DND-41 (cell line): ENCODE data around the gene FDXR.

Experiments used
- ATAC-seq: fragments of 200-7000 bp; cut with Tn5 transposase; 3 replicates; pipeline ENCODE4 v1.9.1; 2021; ENCODE audit warnings: low read depth; ENCODE audit not compliant: insufficient read depth
- DNase-seq: peaks from one replicate; pipeline ENCODE4 v3.0.0-alpha.2; 2020
- H2AFZ ChIP-seq: 2 replicates; pipeline ENCODE4 v1.6.0; 2012; ENCODE audit warnings: low read depth, low read length
- H3K27ac ChIP-seq: 2 replicates; pipeline ENCODE4 v1.5.1; 2012; ENCODE audit warnings: low read length, inconsistent platforms
- H3K27me3 ChIP-seq: fragments of 200-600 bp; sonication (generic); 2 replicates; pipeline ENCODE4 v1.6.0; 2012; ENCODE audit warnings: low read length, mild to moderate bottlenecking, inconsistent platforms; ENCODE audit not compliant: insufficient read depth, poor library complexity
- H3K36me3 ChIP-seq: 2 replicates; pipeline ENCODE4 v1.5.1; 2012; ENCODE audit warnings: low read length, inconsistent platforms; ENCODE audit not compliant: insufficient read depth
- H3K4me1 ChIP-seq: 2 replicates; pipeline ENCODE4 v1.5.1; 2012; ENCODE audit warnings: mild to moderate bottlenecking, low read length; ENCODE audit not compliant: insufficient read depth
- H3K4me2 ChIP-seq: 2 replicates; pipeline ENCODE4 v1.6.0; 2012; ENCODE audit warnings: mild to moderate bottlenecking, moderate library complexity, low read length, inconsistent platforms; ENCODE audit not compliant: insufficient read depth
- H3K4me3 ChIP-seq, 2 experiments: fragments of 200-600 bp in 1 of 2; shearing (Covaris generic) in 1 of 2; 2 replicates each; pipeline ENCODE4 v1.5.1; 2012 to 2016; ENCODE audit warnings: inconsistent platforms in 2 of 2, low read length in 2 of 2, mild to moderate bottlenecking in 2 of 2, low read depth in 1 of 2, moderate library complexity in 1 of 2
- H3K79me2 ChIP-seq: 2 replicates; pipeline ENCODE4 v1.6.0; 2012; ENCODE audit warnings: low read length, inconsistent platforms; ENCODE audit not compliant: insufficient read depth
- H3K9ac ChIP-seq: 2 replicates; pipeline ENCODE4 v1.6.0; 2012; ENCODE audit warnings: low read depth, mild to moderate bottlenecking, inconsistent platforms, low read length, moderate library complexity
- H3K9me3 ChIP-seq: 2 replicates; pipeline ENCODE4 v1.5.1; 2012; ENCODE audit warnings: low read length, moderate library complexity, mild to moderate bottlenecking, inconsistent platforms; ENCODE audit not compliant: insufficient read depth, severe bottlenecking
- H4K20me1 ChIP-seq: 2 replicates; pipeline ENCODE4 v1.6.0; 2012; ENCODE audit warnings: low read length; ENCODE audit not compliant: insufficient read depth
- EZH2 ChIP-seq: IDR thresholded peaks from 3 replicates; pipeline ENCODE4 v1.6.1; 2012; ENCODE audit warnings: borderline replicate concordance, low read depth, mild to moderate bottlenecking, moderate library complexity, low read length, inconsistent platforms; ENCODE audit not compliant: severe bottlenecking
- TF ChIP-seq, protein P1 (sequence below): IDR thresholded peaks from 2 replicates; pipeline ENCODE4 v1.5.1; 2012; ENCODE audit warnings: borderline replicate concordance, low read length, moderate library complexity, mild to moderate bottlenecking; ENCODE audit not compliant: poor library complexity, severe bottlenecking; ENCODE audit errors: extremely low read depth

FDXR gene

DNA sequence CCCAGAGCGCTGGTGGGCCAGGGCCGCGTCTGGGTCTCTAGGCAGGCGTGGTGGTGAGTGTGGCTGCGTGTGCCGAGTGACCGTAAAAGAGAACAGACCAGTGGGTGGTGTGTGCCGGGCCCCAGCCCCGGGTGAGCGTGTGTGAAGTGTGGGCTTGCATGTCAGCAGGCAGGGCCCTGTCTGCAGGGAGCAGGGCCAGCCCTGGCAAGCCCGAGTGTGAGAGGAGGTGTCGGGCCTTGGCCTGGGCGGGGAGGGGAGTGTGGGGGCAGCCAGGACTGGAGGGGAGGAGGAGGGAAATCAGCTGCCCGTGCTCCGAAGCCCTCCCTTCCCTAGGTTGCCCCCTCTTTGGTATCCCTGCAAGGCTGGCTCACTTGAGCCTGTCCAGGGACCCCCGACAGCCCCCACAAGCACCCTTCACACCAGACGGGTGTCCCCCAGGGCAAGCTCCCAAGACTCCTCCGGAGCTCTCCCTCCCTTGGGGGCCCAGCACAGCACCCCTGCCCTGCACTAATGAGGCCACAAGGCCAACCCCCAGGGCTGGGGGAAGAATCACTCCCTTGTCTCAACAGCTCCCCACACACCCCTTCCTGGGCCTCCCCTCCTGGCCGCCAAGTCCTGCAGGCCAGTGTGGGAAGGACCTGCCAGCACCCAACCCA is 48.4 kb upstream of the FDXR start:
- Histone ChIP-seq H3K4me2 (no peak overlapping the region), H3K4me1 (no peaks in the 10 kb centered on the region), H3K27ac (no peak overlapping the region), H3K36me3 (no peaks in the 10 kb centered on the region), H3K9ac (no peak overlapping the region), H3K9me3 (no peaks in the 10 kb centered on the region), H3K27me3 (peaks cover 12% of the 10 kb centered on the region), H3K4me3 (no peak overlapping the region), H4K20me1 (no peaks in the 10 kb centered on the region; the same call in 1 of the 2 replicates), H3K79me2 (no peaks in the 10 kb centered on the region), H2AFZ (no peak overlapping the region)
- no peak for DNase-seq
- no peak for ATAC-seq
- no peak for TF ChIP-seq EZH2

DNA sequence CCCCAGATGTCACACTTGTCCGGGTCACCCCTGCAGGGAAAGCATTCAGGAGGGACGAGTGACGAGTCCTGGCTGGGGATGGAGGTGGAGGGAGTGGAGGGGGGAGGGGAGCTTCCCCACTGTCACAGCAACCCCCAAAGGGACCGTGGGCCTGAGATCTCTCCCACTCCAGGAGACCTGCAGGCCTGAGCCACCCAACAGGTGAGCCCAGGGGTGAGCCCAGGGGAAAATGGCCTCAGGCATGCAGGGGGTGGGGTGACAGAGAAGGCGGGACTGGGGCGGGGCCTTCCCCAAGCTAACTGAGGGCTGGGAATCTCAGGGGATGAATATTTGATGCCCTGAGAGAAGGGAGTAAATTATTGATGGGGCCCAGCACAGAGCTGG is 47.8 kb upstream of the FDXR start:
- no peaks in the 10 kb centered on the region; the same call in 1 of the 2 replicates for H4K20me1 ChIP-seq
- H3K4me2 ChIP-seq = no peak overlapping the region
- no peaks in the 10 kb centered on the region for H3K4me1 ChIP-seq
- H3K79me2 ChIP-seq = no peaks in the 10 kb centered on the region
- DNase-seq (no peak), ATAC-seq (no peak)
- H3K27ac ChIP-seq = no peak overlapping the region
- H3K27me3 ChIP-seq = peaks cover 12% of the 10 kb centered on the region
- H3K9ac ChIP-seq = no peak overlapping the region
- no peak for TF ChIP-seq EZH2
- TF ChIP-seq, protein P1, sequence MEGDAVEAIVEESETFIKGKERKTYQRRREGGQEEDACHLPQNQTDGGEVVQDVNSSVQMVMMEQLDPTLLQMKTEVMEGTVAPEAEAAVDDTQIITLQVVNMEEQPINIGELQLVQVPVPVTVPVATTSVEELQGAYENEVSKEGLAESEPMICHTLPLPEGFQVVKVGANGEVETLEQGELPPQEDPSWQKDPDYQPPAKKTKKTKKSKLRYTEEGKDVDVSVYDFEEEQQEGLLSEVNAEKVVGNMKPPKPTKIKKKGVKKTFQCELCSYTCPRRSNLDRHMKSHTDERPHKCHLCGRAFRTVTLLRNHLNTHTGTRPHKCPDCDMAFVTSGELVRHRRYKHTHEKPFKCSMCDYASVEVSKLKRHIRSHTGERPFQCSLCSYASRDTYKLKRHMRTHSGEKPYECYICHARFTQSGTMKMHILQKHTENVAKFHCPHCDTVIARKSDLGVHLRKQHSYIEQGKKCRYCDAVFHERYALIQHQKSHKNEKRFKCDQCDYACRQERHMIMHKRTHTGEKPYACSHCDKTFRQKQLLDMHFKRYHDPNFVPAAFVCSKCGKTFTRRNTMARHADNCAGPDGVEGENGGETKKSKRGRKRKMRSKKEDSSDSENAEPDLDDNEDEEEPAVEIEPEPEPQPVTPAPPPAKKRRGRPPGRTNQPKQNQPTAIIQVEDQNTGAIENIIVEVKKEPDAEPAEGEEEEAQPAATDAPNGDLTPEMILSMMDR = no peak
- H2AFZ ChIP-seq = no peak overlapping the region
- no peaks in the 10 kb centered on the region for H3K36me3 ChIP-seq
- no peak overlapping the region for H3K4me3 ChIP-seq
- no peaks in the 10 kb centered on the region for H3K9me3 ChIP-seq

DNA sequence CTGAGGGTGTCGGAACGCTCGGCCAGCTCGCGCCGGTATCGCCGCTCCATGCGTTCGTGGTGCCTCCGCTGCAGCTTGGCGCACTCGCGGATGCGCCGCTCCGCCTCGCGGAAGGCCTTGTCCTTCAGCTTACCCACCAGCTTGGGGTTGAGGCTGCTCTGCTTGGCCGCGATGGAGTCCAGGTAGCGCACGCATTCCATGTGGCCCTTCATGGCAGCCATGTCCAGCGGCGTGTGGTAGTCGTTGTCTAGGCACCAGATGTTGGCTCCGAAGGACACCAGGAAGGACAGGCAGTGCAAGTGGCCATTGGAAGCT is 47.5 kb upstream of the FDXR start:
- no peaks in the 10 kb centered on the region for H3K79me2 ChIP-seq
- no peak overlapping the region for H3K4me3 ChIP-seq
- no peaks in the 10 kb centered on the region for H3K36me3 ChIP-seq
- H3K27me3 ChIP-seq = peaks cover 8% of the 10 kb centered on the region
- H3K4me1 ChIP-seq = no peaks in the 10 kb centered on the region
- DNase-seq (no peak), ATAC-seq (no peak)
- no peak overlapping the region for H3K9ac ChIP-seq
- no peak overlapping the region for H3K27ac ChIP-seq
- H4K20me1 ChIP-seq = no peaks in the 10 kb centered on the region; the same call in 1 of the 2 replicates
- TF ChIP-seq, protein P1 = no peak
- no peak for TF ChIP-seq EZH2
- H3K4me2 ChIP-seq = no peak overlapping the region
- H2AFZ ChIP-seq = no peak overlapping the region
- no peaks in the 10 kb centered on the region for H3K9me3 ChIP-seq

DNA sequence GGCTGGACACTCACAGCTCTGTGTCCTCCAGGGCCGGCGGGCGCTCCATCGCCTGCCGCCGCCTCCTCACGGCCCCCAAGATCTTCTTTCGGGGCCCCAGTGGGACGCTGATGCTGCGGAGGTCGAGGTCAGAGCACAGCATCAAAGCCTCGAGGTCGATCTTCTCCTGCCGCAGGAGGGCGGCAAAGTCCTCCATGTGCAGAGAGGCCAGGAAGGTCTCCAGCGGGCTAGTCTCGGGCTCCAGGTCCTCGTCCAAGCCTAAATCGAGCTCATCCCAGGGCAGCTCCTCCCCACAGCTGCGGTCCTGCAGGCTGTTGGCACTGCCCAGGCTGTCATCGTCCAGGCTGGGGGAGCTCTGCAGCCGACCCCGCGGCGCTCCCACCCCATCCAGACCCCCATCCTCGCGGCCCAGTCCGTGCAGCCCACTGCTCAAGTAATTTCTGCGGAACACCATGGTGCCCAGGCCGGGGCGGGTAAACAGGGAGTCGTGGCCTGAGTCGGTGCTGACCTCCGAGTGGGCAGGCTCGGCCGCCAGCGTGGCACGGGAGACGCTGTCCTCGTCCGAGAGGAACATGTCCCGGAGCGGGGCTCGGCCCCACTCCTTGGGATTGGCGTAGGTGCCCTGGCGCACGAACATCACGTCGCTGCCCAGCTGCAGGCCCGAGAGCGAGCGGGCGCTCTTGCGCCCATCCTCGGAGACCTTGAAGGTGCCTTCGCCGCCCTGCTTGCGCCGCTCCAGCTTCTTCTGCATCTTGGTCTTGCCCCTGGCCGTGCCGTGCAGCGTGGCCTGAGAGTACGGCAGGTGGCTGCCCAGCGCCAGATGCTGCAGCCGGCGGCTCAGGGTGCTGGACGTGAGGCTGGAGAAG is 46.9 kb upstream of the FDXR start:
- Histone ChIP-seq H3K27ac (no peak overlapping the region), H3K4me3 (no peak overlapping the region), H3K9ac (no peak overlapping the region), H4K20me1 (peaks cover 2% of the 10 kb centered on the region; the same call in 1 of the 2 replicates), H3K4me1 (no peaks in the 10 kb centered on the region), H2AFZ (no peak overlapping the region), H3K79me2 (no peaks in the 10 kb centered on the region), H3K9me3 (no peaks in the 10 kb centered on the region), H3K4me2 (no peak overlapping the region), H3K36me3 (no peaks in the 10 kb centered on the region), H3K27me3 (peaks cover 8% of the 10 kb centered on the region)
- DNase-seq = no peak
- TF ChIP-seq, protein P1 = no peak
- no peak for TF ChIP-seq EZH2
- no peak for ATAC-seq
